MM.1S (cell line): ENCODE measurements around the gene SAA2.
A peak's percentile ranks its signal among the peaks of the same experiment; 100 is the strongest.

Experiments
- DNase-seq: peaks from one replicate; pipeline ENCODE4 v3.0.0-alpha.2; 2015
- H2AFZ ChIP-seq: fragments of 300-600 bp; sonication (generic); 2 replicates; pipeline ENCODE4 v1.6.0; 2016; ENCODE audit warnings: antibody characterized with exemption, low read length
- H3F3A ChIP-seq: fragments of 300-600 bp; sonication (generic); 2 replicates; pipeline ENCODE4 v1.6.1; 2016; ENCODE audit warnings: mild to moderate bottlenecking, antibody characterized with exemption, low read length, moderate library complexity, mixed read lengths; ENCODE audit not compliant: insufficient read depth
- H3K27ac ChIP-seq: fragments of 300-600 bp; sonication (generic); 2 replicates; pipeline ENCODE4 v1.5.1; 2016; ENCODE audit warnings: mild to moderate bottlenecking, low read length
- H3K27me3 ChIP-seq: fragments of 300-600 bp; sonication (generic); replicated peaks from 2 replicates; pipeline ENCODE4 v1.6.0; 2016; ENCODE audit warnings: low read length; ENCODE audit not compliant: insufficient read depth
- H3K36me3 ChIP-seq: fragments of 300-600 bp; sonication (generic); replicated peaks from 2 replicates; pipeline ENCODE4 v1.6.1; 2016; ENCODE audit warnings: mild to moderate bottlenecking, low read length, mixed read lengths; ENCODE audit not compliant: insufficient read depth
- H3K4me1 ChIP-seq: fragments of 300-600 bp; sonication (generic); 2 replicates; pipeline ENCODE4 v1.6.1; 2016; ENCODE audit warnings: low read length, mixed read lengths
- H3K4me2 ChIP-seq: fragments of 300-600 bp; sonication (generic); 2 replicates; pipeline ENCODE4 v1.6.0; 2016; ENCODE audit warnings: low read depth, low read length
- H3K4me3 ChIP-seq: fragments of 300-600 bp; sonication (generic); 2 replicates; pipeline ENCODE4 v1.5.1; 2016; ENCODE audit warnings: low read length, mixed read lengths
- H3K79me2 ChIP-seq: fragments of 300-600 bp; sonication (generic); 2 replicates; pipeline ENCODE4 v1.6.1; 2016; ENCODE audit warnings: mixed run types, low read length, mixed read lengths
- H3K9ac ChIP-seq: fragments of 300-600 bp; sonication (generic); 2 replicates; pipeline ENCODE4 v1.6.1; 2016; ENCODE audit warnings: low read length, mixed read lengths
- H3K9me2 ChIP-seq: fragments of 300-600 bp; sonication (generic); replicated peaks from 2 replicates; pipeline ENCODE4 v1.6.1; 2016; ENCODE audit warnings: mild to moderate bottlenecking, low read length, mixed read lengths; ENCODE audit not compliant: insufficient read depth
- H3K9me3 ChIP-seq: fragments of 300-600 bp; sonication (generic); replicated peaks from 2 replicates; pipeline ENCODE4 v1.6.1; 2016; ENCODE audit warnings: mild to moderate bottlenecking, low read length, mixed read lengths; ENCODE audit not compliant: insufficient read depth
- H4K20me1 ChIP-seq: fragments of 300-600 bp; sonication (generic); 2 replicates; pipeline ENCODE4 v1.6.1; 2016; ENCODE audit warnings: mild to moderate bottlenecking, low read length, moderate library complexity, mixed read lengths; ENCODE audit not compliant: insufficient read depth
- CTCF ChIP-seq: fragments of 300-600 bp; sonication (generic); IDR thresholded peaks from 2 replicates; pipeline ENCODE4 v1.5.1; 2016; ENCODE audit warnings: antibody characterized with exemption, low read length, mixed read lengths
- EZH2 ChIP-seq: fragments of 300-600 bp; sonication (generic); optimal IDR thresholded peaks from 2 replicates; pipeline ENCODE3; 2017; ENCODE audit warnings: low read depth, mild to moderate bottlenecking, antibody characterized with exemption, low read length, mixed read lengths
- EZH2phosphoT487 ChIP-seq: fragments of 300-600 bp; sonication (generic); IDR thresholded peaks from 2 replicates; pipeline ENCODE4 v1.6.1; 2018; ENCODE audit warnings: antibody characterized with exemption, low read length

Gene SAA2

DNA sequence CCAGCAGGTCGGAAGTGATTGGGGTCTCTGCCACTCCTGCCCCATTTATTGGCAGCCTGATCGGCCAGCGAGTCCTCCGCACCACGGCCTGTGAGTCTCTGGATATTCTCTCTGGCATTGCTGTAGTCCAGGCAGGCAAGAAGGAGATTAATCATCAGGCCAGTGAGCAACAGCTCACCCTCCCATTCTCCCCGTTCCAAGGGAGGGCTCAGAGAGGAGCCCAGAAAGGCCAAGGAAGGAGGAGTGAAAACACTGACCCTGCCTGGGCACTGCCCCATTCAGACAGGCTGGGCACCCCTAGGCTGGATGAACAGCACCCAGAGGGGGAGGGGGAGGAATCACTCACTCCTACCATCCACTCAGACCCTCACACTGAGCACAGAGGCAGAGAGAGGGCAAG lies 3.1 kb downstream of the SAA2 start:
- DNase-seq: no peak
- Histone ChIP-seq H3K9me2 (no peaks in the 10 kb centered on the region), H3K79me2 (no peaks in the 10 kb centered on the region), H3K27ac (no peak overlapping the region), H3F3A (peaks cover 5% of the 10 kb centered on the region; the same call in 1 of the 2 replicates), H3K9me3 (no peaks in the 10 kb centered on the region), H4K20me1 (no peaks in the 10 kb centered on the region), H3K4me3 (no peak overlapping the region), H3K27me3 (no peaks in the 10 kb centered on the region), H3K36me3 (no peaks in the 10 kb centered on the region), H3K9ac (no peak overlapping the region), H3K4me1 (peaks cover 10% of the 10 kb centered on the region), H3K4me2 (no peak overlapping the region), H2AFZ (no peak overlapping the region)
- no peak for TF ChIP-seq CTCF
- no peak for TF ChIP-seq EZH2phosphoT487
- TF ChIP-seq EZH2: no peak

- no peak for TF ChIP-seq EZH2
- TF ChIP-seq CTCF: peak; percentile 88
- no peaks in the 10 kb centered on the region for H4K20me1 ChIP-seq
- H3K4me3 ChIP-seq: no peak overlapping the region
- H3K27ac ChIP-seq: no peak overlapping the region
- peak; percentile 68 for DNase-seq
- H3K4me1 ChIP-seq: peaks cover 4% of the 10 kb centered on the region; the same call in 1 of the 2 replicates
- no peaks in the 10 kb centered on the region for H3K9me2 ChIP-seq
- no peaks in the 10 kb centered on the region for H3K79me2 ChIP-seq
- H3K9ac ChIP-seq: no peak overlapping the region
- no peaks in the 10 kb centered on the region for H3K27me3 ChIP-seq
- H3K36me3 ChIP-seq: no peaks in the 10 kb centered on the region
- no peaks in the 10 kb centered on the region for H3K9me3 ChIP-seq
- H2AFZ ChIP-seq: peak overlapping the region; percentile 44
- H3K4me2 ChIP-seq: no peak overlapping the region
- peaks cover 5% of the 10 kb centered on the region; the same call in 1 of the 2 replicates for H3F3A ChIP-seq
These were observed 4.6 kb downstream of the SAA2 start for GRCh38 chr11:18243783-18244362.

- no peak overlapping the region for H3K4me3 ChIP-seq
- H3K79me2 ChIP-seq: no peaks in the 10 kb centered on the region
- no peak for DNase-seq
- peaks cover 4% of the 10 kb centered on the region; the same call in 1 of the 2 replicates for H3K4me1 ChIP-seq
- H3F3A ChIP-seq: no peaks in the 10 kb centered on the region
- H4K20me1 ChIP-seq: no peaks in the 10 kb centered on the region
- no peak overlapping the region for H3K27ac ChIP-seq
- no peak overlapping the region for H3K4me2 ChIP-seq
- H2AFZ ChIP-seq: no peak overlapping the region
- H3K9me2 ChIP-seq: no peaks in the 10 kb centered on the region
- peaks cover 4% of the 10 kb centered on the region; the same call in 1 of the 2 replicates for H3K27me3 ChIP-seq
- no peak overlapping the region for H3K9ac ChIP-seq
- no peaks in the 10 kb centered on the region for H3K9me3 ChIP-seq
- no peaks in the 10 kb centered on the region for H3K36me3 ChIP-seq
- no peak for TF ChIP-seq EZH2phosphoT487
- no peak for TF ChIP-seq EZH2
- TF ChIP-seq CTCF: no peak
These were observed 8.8 kb downstream of the SAA2 start for GRCh38 chr11:18239655-18240054.
